ENCODE data around the gene NRCAM. TPM values are rescaled to one million over a fixed set of nuclear protein-coding genes. Genes with fewer than 3 reads are reported as not detected.
A peak's percentile ranks its signal among the peaks of the same experiment; 100 is the strongest.

The NRCAM gene
- total and polyA plus RNA-seq, 7 donors: 1.3 to 3.9 (median 1.8) TPM; not detected in 2

DNA sequence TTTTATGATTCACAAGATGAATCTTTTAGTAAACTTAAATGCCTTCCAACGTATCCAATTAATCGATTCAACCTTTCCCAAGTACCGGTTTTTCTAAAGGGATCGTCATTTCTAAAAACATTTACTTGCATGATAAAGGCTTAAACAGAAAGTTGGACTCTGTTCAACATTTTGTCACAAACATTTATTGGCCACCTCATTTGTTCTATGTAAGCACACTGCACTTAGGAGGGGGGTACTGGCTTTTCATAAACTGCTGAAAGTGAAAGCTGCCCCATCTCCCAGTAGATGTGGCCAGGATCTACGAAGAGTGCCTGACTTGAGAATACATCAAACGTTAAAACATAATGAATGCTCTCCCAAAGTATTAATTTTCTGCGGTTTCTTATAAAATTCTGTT, 288.8 kb downstream of the NRCAM start:
- Histone ChIP-seq H3K4me3 (no peak overlapping the region), H3K27ac (peak overlapping the region in 1 of 4 donors; percentile 5)
- 17 to 56% methylated on average over 7 of the region's 7 CpGs for WGBS, 2 donors

DNA sequence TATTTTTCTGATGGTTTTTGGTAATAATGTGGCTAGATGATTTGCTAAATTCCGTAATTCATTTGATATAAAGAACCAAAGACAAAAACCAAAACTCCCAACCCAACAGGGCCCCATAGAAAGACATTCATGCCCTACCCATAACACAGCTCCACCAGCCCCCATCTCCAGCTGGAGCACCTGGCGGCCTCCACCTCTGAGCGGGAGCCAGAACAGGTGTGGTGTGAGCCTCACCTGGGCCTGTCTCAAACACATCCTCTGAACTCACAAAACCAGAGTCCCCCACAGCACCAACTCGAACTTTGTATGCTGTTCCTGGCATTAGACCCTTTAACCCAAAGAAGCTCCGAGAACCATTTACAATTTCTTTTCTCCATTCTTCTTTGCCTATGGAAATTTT, 289.5 kb downstream of the NRCAM start:
- Histone ChIP-seq H3K4me3 (no peak overlapping the region), H3K27ac (no peak overlapping the region), H3K4me1 (no peaks in the 10 kb centered on the region), H3K27me3 (no peaks in the 10 kb centered on the region), H3K36me3 (no peaks in the 10 kb centered on the region), H3K9me3 (no peaks in the 10 kb centered on the region)
- DNase-seq: no peak
- intact Hi-C loops (cut with DNase I): no loop called here
- 84 to 91% methylated on average over 5 of the region's 5 CpGs for WGBS, 2 donors
- TF ChIP-seq POLR2AphosphoS5 (IDR thresholded peaks at IDR 0.05) (no peak), POLR2A (IDR thresholded peaks at IDR 0.05) (no peak), EP300 (IDR thresholded peaks at IDR 0.05) (no peak)
- TF ChIP-seq, protein P1, sequence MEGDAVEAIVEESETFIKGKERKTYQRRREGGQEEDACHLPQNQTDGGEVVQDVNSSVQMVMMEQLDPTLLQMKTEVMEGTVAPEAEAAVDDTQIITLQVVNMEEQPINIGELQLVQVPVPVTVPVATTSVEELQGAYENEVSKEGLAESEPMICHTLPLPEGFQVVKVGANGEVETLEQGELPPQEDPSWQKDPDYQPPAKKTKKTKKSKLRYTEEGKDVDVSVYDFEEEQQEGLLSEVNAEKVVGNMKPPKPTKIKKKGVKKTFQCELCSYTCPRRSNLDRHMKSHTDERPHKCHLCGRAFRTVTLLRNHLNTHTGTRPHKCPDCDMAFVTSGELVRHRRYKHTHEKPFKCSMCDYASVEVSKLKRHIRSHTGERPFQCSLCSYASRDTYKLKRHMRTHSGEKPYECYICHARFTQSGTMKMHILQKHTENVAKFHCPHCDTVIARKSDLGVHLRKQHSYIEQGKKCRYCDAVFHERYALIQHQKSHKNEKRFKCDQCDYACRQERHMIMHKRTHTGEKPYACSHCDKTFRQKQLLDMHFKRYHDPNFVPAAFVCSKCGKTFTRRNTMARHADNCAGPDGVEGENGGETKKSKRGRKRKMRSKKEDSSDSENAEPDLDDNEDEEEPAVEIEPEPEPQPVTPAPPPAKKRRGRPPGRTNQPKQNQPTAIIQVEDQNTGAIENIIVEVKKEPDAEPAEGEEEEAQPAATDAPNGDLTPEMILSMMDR (IDR thresholded peaks at IDR 0.05): no peak

More for the DNA sequence above, 288.8 kb downstream of the NRCAM start:
- DNase-seq: no peak
- TF ChIP-seq POLR2AphosphoS5 (IDR thresholded peaks at IDR 0.05) (no peak), EP300 (IDR thresholded peaks at IDR 0.05) (no peak), POLR2A (IDR thresholded peaks at IDR 0.05) (no peak)
- TF ChIP-seq, protein P1 (IDR thresholded peaks at IDR 0.05): no peak
- intact Hi-C loops (cut with DNase I): no loop called here
- H3K36me3 ChIP-seq: no peaks in the 10 kb centered on the region
- H3K4me1 ChIP-seq: no peaks in the 10 kb centered on the region
- H3K9me3 ChIP-seq: no peaks in the 10 kb centered on the region
- no peaks in the 10 kb centered on the region for H3K27me3 ChIP-seq

DNA sequence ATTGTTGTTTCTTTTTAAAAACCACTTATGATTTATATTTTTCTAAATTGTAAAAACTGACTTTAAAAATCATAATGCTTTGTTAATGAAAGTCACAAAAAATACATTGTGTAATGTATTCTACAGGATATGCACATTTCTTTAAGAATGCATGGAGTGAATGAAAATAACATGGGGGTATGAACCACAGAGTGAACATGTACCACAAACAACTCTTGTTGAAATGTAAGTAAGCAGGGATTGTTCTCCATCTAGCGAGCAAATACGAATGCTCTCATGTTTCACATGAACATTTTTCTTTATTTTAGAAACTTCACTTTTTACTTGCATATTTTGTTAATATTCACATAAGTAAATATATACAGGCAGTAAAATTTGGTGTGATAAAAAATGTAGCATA, 290.5 kb downstream of the NRCAM start:
- intact Hi-C loops (cut with DNase I): no loop called here
- no peak overlapping the region for H3K4me3 ChIP-seq
- 93 to 98% methylated on average over 2 of the region's 2 CpGs for WGBS, 2 donors
- no peaks in the 10 kb centered on the region for H3K4me1 ChIP-seq
- no peak overlapping the region for H3K27ac ChIP-seq
- TF ChIP-seq, protein P1 (IDR thresholded peaks at IDR 0.05): no peak
- no peak for TF ChIP-seq POLR2A (IDR thresholded peaks at IDR 0.05)
- TF ChIP-seq EP300 (IDR thresholded peaks at IDR 0.05): no peak
- H3K27me3 ChIP-seq: no peaks in the 10 kb centered on the region
- H3K36me3 ChIP-seq: no peaks in the 10 kb centered on the region
- H3K9me3 ChIP-seq: no peaks in the 10 kb centered on the region
- no peak for DNase-seq

DNA sequence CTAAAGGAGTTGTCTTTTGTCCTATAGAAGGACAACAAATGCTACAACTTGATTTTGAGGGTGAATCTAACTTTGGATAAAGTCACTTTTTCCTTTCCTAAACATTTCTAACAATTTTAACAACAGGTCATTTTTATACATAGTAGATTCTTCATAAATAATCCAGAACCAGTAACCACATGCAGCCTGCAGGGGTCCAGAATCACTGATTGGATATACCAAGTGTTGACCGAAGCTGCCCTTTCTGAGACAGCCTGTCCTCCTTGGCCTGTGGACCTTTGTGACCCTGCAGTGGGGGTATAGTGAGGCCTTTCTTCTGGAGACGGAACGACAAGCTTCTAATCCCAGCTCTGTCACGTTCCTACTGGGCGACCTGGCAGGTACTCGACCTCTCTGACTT, 291.3 kb downstream of the NRCAM start:
- no peaks in the 10 kb centered on the region for H3K4me1 ChIP-seq
- 73 to 74% methylated on average over 6 of the region's 6 CpGs for WGBS, 2 donors
- H3K27me3 ChIP-seq: no peaks in the 10 kb centered on the region
- H3K9me3 ChIP-seq: no peaks in the 10 kb centered on the region
- no peak overlapping the region for H3K27ac ChIP-seq
- TF ChIP-seq POLR2AphosphoS5 (IDR thresholded peaks at IDR 0.05) (no peak), EP300 (IDR thresholded peaks at IDR 0.05) (no peak), POLR2A (IDR thresholded peaks at IDR 0.05) (no peak)
- TF ChIP-seq, protein P1 (IDR thresholded peaks at IDR 0.05): no peak
- no peak overlapping the region for H3K4me3 ChIP-seq
- no peak for DNase-seq
- H3K36me3 ChIP-seq: no peaks in the 10 kb centered on the region
- intact Hi-C loops (cut with DNase I): no loop called here

DNA sequence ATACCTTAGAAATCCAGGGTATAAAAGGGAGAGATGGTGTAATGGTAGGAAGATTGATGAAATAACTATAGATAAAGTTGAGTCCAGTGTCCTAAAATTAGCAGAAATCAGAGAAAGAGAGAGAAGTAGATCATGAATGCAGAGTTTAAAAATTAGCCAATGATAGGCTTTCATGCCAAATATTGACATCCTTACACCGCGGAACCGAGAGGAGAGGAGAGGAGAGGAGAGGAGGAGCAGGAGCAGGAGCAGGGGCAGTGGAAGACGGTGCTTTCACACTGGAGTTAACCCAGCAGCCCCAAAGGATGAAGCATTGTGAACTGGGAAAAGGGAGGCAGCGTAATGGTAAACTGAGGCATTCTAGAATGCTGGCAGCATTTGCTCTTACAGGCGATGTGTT, 291.9 kb downstream of the NRCAM start:
- Histone ChIP-seq H3K4me1 (no peaks in the 10 kb centered on the region), H3K27me3 (no peaks in the 10 kb centered on the region), H3K36me3 (no peaks in the 10 kb centered on the region), H3K4me3 (no peak overlapping the region), H3K9me3 (no peaks in the 10 kb centered on the region), H3K27ac (no peak overlapping the region)
- intact Hi-C loops (cut with DNase I): no loop called here
- no peak for DNase-seq
- TF ChIP-seq POLR2AphosphoS5 (IDR thresholded peaks at IDR 0.05) (no peak), EP300 (IDR thresholded peaks at IDR 0.05) (no peak)
- WGBS, 2 donors: 72 to 79% methylated on average over 6 of the region's 6 CpGs

Data from sigmoid colon (tissue), 7 donors.